PC-9 (cell line): Measurements from ENCODE around the gene RAB40B.

ENCODE experiments used
- EZH2 ChIP-seq: fragments of 200-600 bp; sonication (generic); IDR thresholded peaks from 2 replicates; pipeline ENCODE4 v1.8.0; 2017; ENCODE audit warnings: antibody characterized with exemption, low read depth
- TF ChIP-seq, protein P1 (sequence below): fragments of 200-600 bp; sonication (generic); conservative IDR thresholded peaks from 2 replicates; pipeline ENCODE4 v1.6.1; 2017; ENCODE audit warnings: mixed run types, antibody characterized with exemption, mild to moderate bottlenecking, moderate library complexity

GRCh38 chr17:82663381-82664275 is 34.9 kb downstream of the RAB40B start:
- TF ChIP-seq, protein P1, sequence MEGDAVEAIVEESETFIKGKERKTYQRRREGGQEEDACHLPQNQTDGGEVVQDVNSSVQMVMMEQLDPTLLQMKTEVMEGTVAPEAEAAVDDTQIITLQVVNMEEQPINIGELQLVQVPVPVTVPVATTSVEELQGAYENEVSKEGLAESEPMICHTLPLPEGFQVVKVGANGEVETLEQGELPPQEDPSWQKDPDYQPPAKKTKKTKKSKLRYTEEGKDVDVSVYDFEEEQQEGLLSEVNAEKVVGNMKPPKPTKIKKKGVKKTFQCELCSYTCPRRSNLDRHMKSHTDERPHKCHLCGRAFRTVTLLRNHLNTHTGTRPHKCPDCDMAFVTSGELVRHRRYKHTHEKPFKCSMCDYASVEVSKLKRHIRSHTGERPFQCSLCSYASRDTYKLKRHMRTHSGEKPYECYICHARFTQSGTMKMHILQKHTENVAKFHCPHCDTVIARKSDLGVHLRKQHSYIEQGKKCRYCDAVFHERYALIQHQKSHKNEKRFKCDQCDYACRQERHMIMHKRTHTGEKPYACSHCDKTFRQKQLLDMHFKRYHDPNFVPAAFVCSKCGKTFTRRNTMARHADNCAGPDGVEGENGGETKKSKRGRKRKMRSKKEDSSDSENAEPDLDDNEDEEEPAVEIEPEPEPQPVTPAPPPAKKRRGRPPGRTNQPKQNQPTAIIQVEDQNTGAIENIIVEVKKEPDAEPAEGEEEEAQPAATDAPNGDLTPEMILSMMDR = no peak
- TF ChIP-seq EZH2 = no peak
